Stimulated activated CD4-positive, alpha-beta T cell treated with anti-CD3 and anti-CD28 coated beads, TNF-alpha, amount 100 ng/mL, for 24 hours (primary cell): ENCODE results near the gene PNMA6E.

Experiments used
- DNase-seq, 3 experiments: peaks; one replicate each; pipeline ENCODE4 v3.0.0-alpha.2; 2020; ENCODE audit warnings: low read depth in 3 of 3

The PNMA6E gene

GRCh38 chrX:153353416-153353815, 47.7 kb downstream of the PNMA6E start:
- no peak for DNase-seq

- no peak for DNase-seq
Observed at GRCh38 chrX:153352858-153353257, 48.3 kb downstream of the PNMA6E start.

GRCh38 chrX:153351981-153352380, 49.2 kb downstream of the PNMA6E start:
- no peak for DNase-seq

- no peak for DNase-seq
Observed at GRCh38 chrX:153349952-153350351, 51.2 kb downstream of the PNMA6E start.

- no peak for DNase-seq
Observed at GRCh38 chrX:153348421-153348820, 52.7 kb downstream of the PNMA6E start.

DNA sequence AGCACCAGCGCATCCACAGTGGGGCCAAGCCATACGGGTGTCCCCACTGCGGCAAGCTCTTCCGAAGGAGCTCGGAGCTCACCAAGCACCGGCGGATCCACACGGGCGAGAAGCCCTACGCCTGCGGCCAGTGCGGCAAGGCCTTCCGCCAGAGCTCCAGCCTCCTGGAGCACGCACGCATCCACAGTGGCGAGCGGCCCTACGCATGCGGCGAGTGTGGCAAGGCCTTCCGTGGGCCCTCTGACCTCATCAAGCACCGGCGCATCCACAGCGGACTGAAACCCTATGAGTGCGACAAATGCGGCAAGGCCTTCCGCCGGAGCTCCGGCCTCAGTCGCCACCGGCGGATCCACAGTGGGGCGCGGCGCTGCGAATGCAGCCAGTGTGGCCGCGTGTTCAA, 53.6 kb downstream of the PNMA6E start:
- no peak for DNase-seq
